ACC112 (cell line): ENCODE results near the gene CAMK2N2.

Source experiments
- H2AFZ ChIP-seq: fragments of 200-600 bp; sonication (generic); one replicate; pipeline ENCODE4 v1.6.0; 2017; ENCODE audit warnings: antibody characterized with exemption, low read length; ENCODE audit not compliant: unreplicated experiment
- H3K27ac ChIP-seq: fragments of 200-600 bp; sonication (generic); 2 replicates; pipeline ENCODE4 v1.5.1; 2014; ENCODE audit warnings: low read depth, mild to moderate bottlenecking, antibody characterized with exemption, low read length, moderate library complexity
- H3K27me3 ChIP-seq: fragments of 200-600 bp; sonication (generic); 2 replicates; pipeline ENCODE4 v1.6.1; 2014; ENCODE audit warnings: mild to moderate bottlenecking, antibody characterized with exemption, low read length, moderate library complexity, mixed read lengths; ENCODE audit not compliant: insufficient read depth
- H3K36me3 ChIP-seq: fragments of 200-600 bp; sonication (generic); 2 replicates; pipeline ENCODE4 v1.6.1; 2016; ENCODE audit warnings: mild to moderate bottlenecking, antibody characterized with exemption, low read length, moderate library complexity, mixed read lengths; ENCODE audit not compliant: insufficient read depth
- H3K4me1 ChIP-seq: fragments of 200-600 bp; sonication (generic); one replicate; pipeline ENCODE4 v1.6.1; 2016; ENCODE audit warnings: low read length, mixed read lengths; ENCODE audit not compliant: insufficient read depth, unreplicated experiment, control insufficient read depth
- H3K4me3 ChIP-seq: fragments of 200-600 bp; sonication (generic); 2 replicates; pipeline ENCODE4 v1.5.1; 2014; ENCODE audit warnings: mild to moderate bottlenecking, low read depth, low read length
- H3K79me2 ChIP-seq: fragments of 200-600 bp; sonication (generic); one replicate; pipeline ENCODE4 v1.6.0; 2016; ENCODE audit warnings: low read length; ENCODE audit not compliant: control insufficient read depth, unreplicated experiment, insufficient read depth

CAMK2N2 gene

DNA sequence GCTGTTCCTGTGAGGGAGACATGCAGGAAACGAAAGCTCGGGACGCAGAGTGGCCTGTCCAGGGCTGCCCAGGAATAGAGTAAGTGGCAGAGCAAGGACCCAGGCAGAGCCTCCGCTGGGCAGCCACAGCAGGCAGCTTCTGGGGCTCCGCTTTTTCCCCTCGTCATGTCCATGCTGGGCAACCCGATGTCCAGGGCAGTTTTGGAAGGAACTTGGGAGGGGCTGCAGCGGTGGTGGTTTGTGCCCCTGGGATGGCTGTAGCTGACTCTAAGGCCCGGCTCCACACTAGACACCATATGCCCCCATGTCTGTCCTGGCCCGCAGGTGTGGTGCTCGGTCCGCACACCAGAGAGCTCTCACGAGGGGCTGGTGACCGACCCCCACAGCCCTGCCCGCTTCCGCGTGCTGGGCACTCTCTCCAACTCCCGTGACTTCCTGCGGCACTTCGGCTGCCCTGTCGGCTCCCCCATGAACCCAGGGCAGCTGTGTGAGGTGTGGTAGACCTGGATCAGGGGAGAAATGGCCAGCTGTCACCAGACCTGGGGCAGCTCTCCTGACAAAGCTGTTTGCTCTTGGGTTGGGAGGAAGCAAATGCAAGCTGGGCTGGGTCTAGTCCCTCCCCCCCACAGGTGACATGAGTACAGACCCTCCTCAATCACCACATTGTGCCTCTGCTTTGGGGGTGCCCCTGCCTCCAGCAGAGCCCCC is 30.5 kb upstream of the CAMK2N2 start:
- Histone ChIP-seq H3K4me3 (no peak overlapping the region), H3K27me3 (0 out of 2 replicates have a peak, but pooled peaks cover 2% of the 10 kb centered on the region), H3K36me3 (no peaks in the 10 kb centered on the region), H3K4me1 (no peaks in the 10 kb centered on the region), H3K27ac (no peak overlapping the region), H2AFZ (no peak overlapping the region), H3K79me2 (no peaks in the 10 kb centered on the region)

- Histone ChIP-seq H3K4me1 (no peaks in the 10 kb centered on the region), H3K79me2 (no peaks in the 10 kb centered on the region)
These were observed 29.8 kb upstream of the CAMK2N2 start for GRCh38 chr3:184291044-184291737.

GRCh38 chr3:184290331-184290730 is 29.0 kb upstream of the CAMK2N2 start:
- Histone ChIP-seq H3K4me1 (no peaks in the 10 kb centered on the region), H3K79me2 (no peaks in the 10 kb centered on the region), H3K27ac (no peak overlapping the region), H3K27me3 (peaks cover 11% of the 10 kb centered on the region; the same call in 1 of the 2 replicates), H3K4me3 (no peak overlapping the region), H3K36me3 (no peaks in the 10 kb centered on the region), H2AFZ (no peak overlapping the region)

More at GRCh38 chr3:184291044-184291737, 29.8 kb upstream of the CAMK2N2 start:
- H3K27me3 ChIP-seq: peaks cover 3% of the 10 kb centered on the region; the same call in 1 of the 2 replicates
- H3K36me3 ChIP-seq: no peaks in the 10 kb centered on the region
- no peak overlapping the region for H3K4me3 ChIP-seq
- no peak overlapping the region for H3K27ac ChIP-seq
- H2AFZ ChIP-seq: no peak overlapping the region

DNA sequence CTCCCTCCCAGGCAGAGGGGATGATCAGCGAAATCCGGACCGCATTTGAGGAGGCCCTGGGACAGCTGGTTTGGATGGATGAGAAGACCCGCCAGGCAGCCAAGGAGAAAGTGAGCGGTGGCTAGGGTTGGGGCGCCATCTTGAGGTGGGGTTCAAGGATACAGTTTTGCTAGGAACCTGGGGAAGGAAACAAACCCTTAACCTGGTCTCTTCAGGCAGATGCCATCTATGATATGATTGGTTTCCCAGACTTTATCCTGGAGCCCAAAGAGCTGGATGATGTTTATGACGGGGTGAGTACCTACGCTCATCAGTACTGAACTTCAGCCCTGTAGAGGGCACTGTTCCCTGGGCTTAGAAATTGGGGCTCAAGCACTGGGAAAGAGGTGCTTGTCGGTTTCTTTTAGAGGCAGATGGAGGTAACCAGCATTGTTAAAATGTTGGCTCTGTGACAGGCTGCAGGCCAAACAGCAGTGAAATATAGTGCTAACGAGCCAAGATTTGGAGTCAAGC is 28.1 kb upstream of the CAMK2N2 start:
- Histone ChIP-seq H2AFZ (no peak overlapping the region), H3K79me2 (no peaks in the 10 kb centered on the region), H3K4me3 (no peak overlapping the region), H3K27ac (no peak overlapping the region), H3K27me3 (peaks cover 11% of the 10 kb centered on the region; the same call in 1 of the 2 replicates), H3K36me3 (no peaks in the 10 kb centered on the region), H3K4me1 (peaks cover 2% of the 10 kb centered on the region)

GRCh38 chr3:184284696-184285095 is 23.3 kb upstream of the CAMK2N2 start:
- peaks cover 16% of the 10 kb centered on the region for H3K27me3 ChIP-seq
- no peak overlapping the region for H3K4me3 ChIP-seq
- H3K36me3 ChIP-seq: no peaks in the 10 kb centered on the region
- H2AFZ ChIP-seq: no peak overlapping the region
- H3K79me2 ChIP-seq: no peaks in the 10 kb centered on the region
- peaks cover 3% of the 10 kb centered on the region for H3K4me1 ChIP-seq
- no peak overlapping the region for H3K27ac ChIP-seq

DNA sequence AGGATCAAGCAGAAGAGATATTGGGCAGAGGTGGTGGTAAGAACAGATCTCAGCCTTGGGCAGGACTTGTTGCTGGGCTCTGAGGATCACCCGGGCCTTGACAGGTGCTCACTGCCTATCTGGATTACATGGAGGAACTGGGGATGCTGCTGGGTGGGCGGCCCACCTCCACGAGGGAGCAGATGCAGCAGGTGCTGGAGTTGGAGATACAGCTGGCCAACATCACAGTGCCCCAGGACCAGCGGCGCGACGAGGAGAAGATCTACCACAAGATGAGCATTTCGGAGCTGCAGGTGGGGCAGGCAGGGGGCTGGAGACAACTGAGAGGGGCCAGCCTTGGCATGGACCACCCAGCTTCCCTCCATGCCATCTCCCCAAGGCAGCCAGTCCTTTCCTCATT is 22.3 kb upstream of the CAMK2N2 start:
- H3K27ac ChIP-seq: no peak overlapping the region

GRCh38 chr3:184282941-184283340 is 21.6 kb upstream of the CAMK2N2 start:
- Histone ChIP-seq H3K79me2 (no peaks in the 10 kb centered on the region), H3K4me1 (peaks cover 3% of the 10 kb centered on the region)

More for the DNA sequence above, 22.3 kb upstream of the CAMK2N2 start:
- Histone ChIP-seq H2AFZ (no peak overlapping the region), H3K36me3 (no peaks in the 10 kb centered on the region), H3K79me2 (no peaks in the 10 kb centered on the region), H3K4me1 (peaks cover 3% of the 10 kb centered on the region), H3K27me3 (peaks cover 18% of the 10 kb centered on the region), H3K4me3 (no peak overlapping the region)

GRCh38 chr3:184277366-184277765 is 16.0 kb upstream of the CAMK2N2 start:
- H3K36me3 ChIP-seq: no peaks in the 10 kb centered on the region
- no peak overlapping the region for H3K4me3 ChIP-seq
- peaks cover 56% of the 10 kb centered on the region for H3K27me3 ChIP-seq
- H3K79me2 ChIP-seq: no peaks in the 10 kb centered on the region
- no peak overlapping the region for H3K27ac ChIP-seq
- H3K4me1 ChIP-seq: no peaks in the 10 kb centered on the region
- no peak overlapping the region for H2AFZ ChIP-seq

More at GRCh38 chr3:184282941-184283340, 21.6 kb upstream of the CAMK2N2 start:
- H3K27me3 ChIP-seq: peaks cover 26% of the 10 kb centered on the region
- no peak overlapping the region for H3K27ac ChIP-seq
- no peak overlapping the region for H3K4me3 ChIP-seq
- no peak overlapping the region for H2AFZ ChIP-seq
- H3K36me3 ChIP-seq: no peaks in the 10 kb centered on the region

DNA sequence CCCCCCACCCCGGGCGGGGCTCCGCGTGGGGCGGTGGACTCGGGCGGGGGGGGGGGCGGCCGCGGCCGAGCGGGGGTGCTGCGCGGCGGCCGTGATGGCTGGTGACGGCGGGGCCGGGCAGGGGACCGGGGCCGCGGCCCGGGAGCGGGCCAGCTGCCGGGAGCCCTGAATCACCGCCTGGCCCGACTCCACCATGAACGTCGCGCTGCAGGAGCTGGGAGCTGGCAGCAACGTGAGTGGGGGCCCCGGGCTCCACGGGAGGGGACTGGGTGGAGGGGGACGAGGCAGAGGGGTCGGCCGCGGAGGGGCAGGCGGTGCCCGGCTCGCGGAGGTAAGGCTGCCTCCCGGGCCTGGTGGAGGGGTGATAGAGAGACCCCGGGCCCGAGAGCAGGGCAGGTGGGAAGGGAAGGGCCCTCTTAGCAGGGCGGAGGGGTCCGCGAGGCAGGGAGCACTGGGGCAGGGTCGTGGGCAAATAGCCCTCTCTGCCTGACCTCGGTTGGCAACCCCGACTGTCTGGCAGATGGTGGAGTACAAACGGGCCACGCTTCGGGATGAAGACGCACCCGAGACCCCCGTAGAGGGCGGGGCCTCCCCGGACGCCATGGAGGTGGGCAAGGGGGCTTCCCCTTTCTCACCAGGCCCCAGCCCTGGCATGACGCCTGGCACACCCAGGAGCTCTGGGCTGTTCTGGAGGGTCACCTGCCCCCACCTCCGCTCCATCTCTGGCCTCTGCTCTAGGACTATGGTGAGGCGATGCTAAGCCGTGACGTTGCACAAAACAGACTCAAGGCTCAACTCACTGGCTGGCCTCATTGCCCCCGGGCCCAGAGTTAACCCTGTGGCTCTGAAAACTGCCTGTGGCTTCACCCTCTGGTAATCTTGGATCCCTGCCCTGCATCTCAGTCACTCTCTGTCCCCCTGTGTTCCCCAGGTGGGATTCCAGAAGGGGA is 14.9 kb upstream of the CAMK2N2 start, which contains the start of gene ECE2:
TSS of gene ECE2 (plus strand) at position 62 of the 950 bp plus-strand sequence. CDS start at position 194, 132 bp downstream.
- H3K27me3 ChIP-seq: peaks cover 57% of the 10 kb centered on the region
- H3K4me3 ChIP-seq: peak within 1 kb of the TSS; percentile 12; the same call in 1 of the 2 replicates
- no peak within 1 kb of the TSS for H2AFZ ChIP-seq
- H3K4me1 ChIP-seq: no peaks in the 10 kb centered on the region
- H3K36me3 ChIP-seq: no peaks in the 10 kb centered on the region
- H3K27ac ChIP-seq: no peak within 1 kb of the TSS
- H3K79me2 ChIP-seq: no peaks in the 10 kb centered on the region

- no peak overlapping the region for H2AFZ ChIP-seq
- no peak overlapping the region for H3K4me3 ChIP-seq
- peaks cover 62% of the 10 kb centered on the region for H3K27me3 ChIP-seq
- H3K79me2 ChIP-seq: no peaks in the 10 kb centered on the region
- no peaks in the 10 kb centered on the region for H3K36me3 ChIP-seq
- no peaks in the 10 kb centered on the region for H3K4me1 ChIP-seq
- no peak overlapping the region for H3K27ac ChIP-seq
These were observed 14.0 kb upstream of the CAMK2N2 start for GRCh38 chr3:184275381-184275701.
